Jurkat, Clone E6-1 (cell line): ENCODE results near the gene NID2.

ENCODE experiments used
- DNase-seq: peaks from one replicate; pipeline ENCODE4 v3.0.0-alpha.2; 2011; ENCODE audit warnings: low read depth, low spot score
- H3K4me3 ChIP-seq: 2 replicates; pipeline ENCODE4 v1.5.1; 2011; ENCODE audit warnings: mild to moderate bottlenecking, low read length, control low read depth, moderate library complexity

The NID2 gene

GRCh38 chr14:52063052-52063462 is 5.8 kb downstream of the NID2 start:
- no peak for DNase-seq
- no peak overlapping the region for H3K4me3 ChIP-seq

GRCh38 chr14:52061890-52062289 is 7.0 kb downstream of the NID2 start:
- no peak for DNase-seq
- H3K4me3 ChIP-seq: no peak overlapping the region

GRCh38 chr14:52061390-52061789 is 7.5 kb downstream of the NID2 start:
- DNase-seq: no peak
- no peak overlapping the region for H3K4me3 ChIP-seq

- H3K4me3 ChIP-seq: no peak overlapping the region
Measured at GRCh38 chr14:52060080-52060479, 8.8 kb downstream of the NID2 start.

DNA sequence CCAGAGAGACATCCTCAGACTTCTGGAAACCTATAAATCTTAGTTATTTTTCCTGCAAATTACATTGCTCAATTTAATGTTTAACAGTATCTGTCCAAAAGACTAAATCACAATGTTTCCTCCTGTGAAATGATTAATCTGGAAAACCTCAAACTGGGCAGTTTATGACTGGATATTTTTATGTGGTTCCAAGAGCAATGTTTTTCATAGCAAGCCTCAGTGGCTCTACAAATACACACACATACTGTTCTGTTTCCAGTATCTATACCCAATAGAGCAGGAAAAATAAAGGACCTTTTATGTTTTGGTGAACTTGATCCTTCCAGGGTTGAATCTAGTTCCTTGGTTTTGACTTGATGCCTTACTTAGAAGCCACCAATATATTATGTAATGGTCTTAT is 9.2 kb downstream of the NID2 start:
- H3K4me3 ChIP-seq: no peak overlapping the region
- DNase-seq: no peak

More at GRCh38 chr14:52060080-52060479, 8.8 kb downstream of the NID2 start:
- DNase-seq: no peak

DNA sequence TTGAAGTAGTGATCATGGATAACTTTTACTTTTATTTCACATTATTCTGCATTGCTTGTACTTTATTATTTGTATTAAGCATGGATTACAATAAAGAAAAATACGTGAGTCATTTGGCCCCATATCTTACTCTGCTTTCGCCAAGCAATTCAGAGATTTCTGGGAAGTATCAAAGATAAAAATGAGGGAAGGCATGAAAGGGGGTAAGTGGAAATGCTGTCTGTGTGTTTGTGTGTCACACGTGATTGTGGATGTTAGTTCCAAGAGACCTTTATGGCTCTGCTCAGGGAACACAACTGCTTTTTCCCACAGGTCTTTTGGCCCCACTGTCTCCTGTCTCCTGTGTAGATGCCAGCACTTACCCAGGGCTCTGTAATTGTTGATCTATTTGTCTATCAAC is 10.5 kb downstream of the NID2 start:
- DNase-seq: no peak
- no peak overlapping the region for H3K4me3 ChIP-seq

DNA sequence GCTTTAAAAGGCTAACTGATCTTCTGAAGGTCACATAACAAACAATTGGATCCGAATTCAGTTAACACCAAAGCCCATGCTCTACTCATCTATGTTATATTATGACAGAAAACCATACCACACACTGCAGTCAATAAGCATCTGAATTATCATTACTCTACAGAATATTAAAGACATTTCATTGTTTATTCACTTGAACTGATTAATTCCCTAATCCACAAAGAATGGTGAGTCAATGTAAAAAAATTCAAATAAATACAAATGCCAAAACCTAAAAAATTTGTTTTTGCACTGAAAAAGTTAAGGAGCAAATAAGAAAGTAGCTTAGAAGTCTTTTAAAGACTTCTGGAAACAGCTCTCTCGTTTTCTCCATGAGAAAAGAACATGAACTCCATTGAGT is 13.7 kb downstream of the NID2 start:
- H3K4me3 ChIP-seq: no peak overlapping the region
- no peak for DNase-seq

DNA sequence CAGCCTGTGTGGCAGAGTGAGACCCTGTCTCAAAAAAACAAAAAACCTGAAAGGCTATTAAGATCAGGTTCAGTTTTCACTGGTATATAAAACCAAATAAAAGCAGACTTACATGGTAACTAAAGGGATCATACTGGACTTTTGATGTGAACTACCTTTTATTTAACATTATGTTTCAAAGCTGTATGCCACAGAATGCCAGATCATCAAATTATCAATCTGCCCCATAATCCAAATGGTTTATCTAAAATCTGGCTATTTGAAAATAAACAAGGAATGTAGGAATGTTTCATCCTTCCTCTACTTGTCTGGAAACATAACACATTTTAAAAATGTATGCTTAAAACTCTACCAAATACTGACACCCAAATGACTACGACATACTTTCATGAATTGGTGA is 14.2 kb downstream of the NID2 start:
- no peak overlapping the region for H3K4me3 ChIP-seq
- DNase-seq: no peak

DNA sequence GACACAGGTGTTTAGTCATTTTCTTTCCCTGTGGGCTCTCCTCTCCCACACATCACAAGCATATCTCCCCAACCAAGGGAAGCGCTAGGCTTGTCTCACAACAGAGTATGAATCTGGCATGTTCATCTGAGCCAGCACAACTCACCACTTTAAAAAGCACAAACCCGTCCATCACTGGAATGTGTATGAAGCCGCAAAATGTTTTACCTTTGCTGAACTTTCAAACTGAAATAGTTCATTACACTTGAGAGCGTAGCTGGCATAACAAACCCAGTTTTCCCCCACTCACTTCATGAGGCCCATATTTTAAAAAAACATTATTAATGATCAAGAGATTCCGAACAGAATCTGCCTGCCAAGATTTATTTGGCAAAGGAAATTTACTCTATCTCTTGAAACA is 15.8 kb downstream of the NID2 start:
- DNase-seq: no peak
- H3K4me3 ChIP-seq: no peak overlapping the region

- no peak for DNase-seq
- no peak overlapping the region for H3K4me3 ChIP-seq
Measured at GRCh38 chr14:52052288-52052943, 16.4 kb downstream of the NID2 start.

DNA sequence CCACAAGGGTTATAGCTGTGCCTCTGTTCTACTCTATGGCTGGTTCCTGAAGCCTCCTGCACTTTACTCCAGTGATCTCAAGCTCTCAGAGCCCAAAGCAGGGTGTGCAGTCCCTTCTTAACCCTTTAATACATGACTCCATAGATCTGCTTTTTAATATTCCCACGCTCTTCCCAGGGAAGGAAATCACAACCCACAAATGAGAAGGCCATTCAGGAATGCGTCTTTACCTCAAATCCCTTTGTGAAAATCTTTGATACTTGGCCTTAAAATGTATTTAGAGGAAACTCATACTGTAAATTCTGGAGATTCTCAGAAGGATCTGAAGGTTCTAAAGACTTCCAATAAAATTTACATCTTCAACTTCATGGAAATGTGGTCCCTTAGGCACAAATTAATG is 17.0 kb downstream of the NID2 start:
- DNase-seq: no peak
- H3K4me3 ChIP-seq: no peak overlapping the region

DNA sequence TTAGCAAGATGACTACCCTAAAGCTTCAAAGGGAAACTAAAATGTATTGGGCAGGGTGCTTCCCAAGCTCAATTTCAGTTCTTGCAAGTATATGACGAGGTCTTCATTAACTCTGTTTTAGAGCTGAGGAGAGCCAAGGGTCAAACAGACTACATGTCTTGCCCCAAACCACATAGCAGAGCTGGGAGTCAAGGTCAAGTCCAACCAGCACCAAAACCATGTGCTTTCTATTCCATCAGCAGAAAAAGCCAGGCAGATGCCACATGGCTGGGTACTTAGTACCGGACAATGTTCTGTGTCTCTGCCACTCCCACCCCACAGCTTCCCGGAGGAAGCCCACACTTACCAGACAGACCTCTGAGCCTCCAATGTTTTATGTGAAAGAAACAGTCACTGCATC is 17.6 kb downstream of the NID2 start:
- DNase-seq: no peak
- no peak overlapping the region for H3K4me3 ChIP-seq

DNA sequence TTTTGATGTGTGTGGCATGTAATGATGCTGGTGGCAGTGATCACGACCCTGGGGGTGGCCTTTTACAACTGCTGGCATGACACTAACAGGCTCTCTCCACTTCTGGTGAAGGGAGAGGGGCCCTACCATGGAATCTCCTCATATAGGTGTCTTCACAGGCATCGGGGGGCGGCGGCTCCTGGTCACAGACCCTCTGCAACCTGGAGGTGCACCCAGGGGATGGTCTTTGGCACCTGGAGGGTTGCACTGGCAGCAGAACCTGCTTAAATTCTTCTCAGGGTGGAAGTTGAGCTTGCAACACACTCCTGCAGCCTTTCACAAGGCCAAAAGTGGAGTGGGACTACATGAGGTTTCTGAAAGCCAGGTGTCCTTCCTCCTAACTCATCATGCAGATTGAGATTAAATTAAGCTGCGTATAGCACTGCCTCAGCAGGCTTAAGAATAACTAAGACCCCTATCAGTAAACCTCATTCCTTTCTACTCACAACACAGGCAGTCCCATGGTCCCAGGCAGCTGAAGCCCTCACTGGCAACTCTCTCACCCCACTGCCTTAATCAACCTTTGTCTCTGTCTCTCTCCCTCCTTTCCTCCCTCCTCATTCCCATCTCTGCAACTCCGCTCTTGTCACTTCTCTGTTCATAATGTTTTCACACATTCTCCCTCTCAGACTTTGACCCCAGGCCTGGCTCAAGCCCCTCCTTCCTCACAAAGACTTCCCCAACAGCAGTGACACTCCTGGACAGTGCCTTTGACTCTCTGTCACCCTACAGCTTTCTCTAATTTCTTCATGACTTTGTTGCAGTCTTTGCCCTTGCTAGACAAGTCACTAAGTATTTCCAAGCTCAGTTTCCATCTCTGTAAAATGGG is 18.9 kb downstream of the NID2 start:
- DNase-seq: no peak
- no peak overlapping the region for H3K4me3 ChIP-seq

DNA sequence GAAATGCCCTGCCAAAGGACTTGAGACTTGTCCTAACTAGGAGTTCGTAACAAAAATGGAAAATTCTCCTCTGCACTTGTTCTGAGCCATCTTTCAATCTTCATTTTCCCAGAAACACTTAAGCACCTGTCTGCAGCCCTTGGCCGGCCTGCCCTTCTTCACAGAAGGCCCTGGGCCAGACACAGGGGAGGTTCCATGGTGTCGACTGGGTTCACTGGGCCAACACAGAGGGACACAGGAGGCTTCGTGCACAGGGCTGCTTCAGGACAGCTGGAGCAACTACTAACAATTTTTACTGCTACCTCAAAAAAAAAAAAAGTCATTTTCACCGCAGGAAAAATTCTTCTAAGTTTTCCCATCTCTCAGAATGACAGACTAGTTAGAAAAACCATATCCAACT is 19.6 kb downstream of the NID2 start:
- H3K4me3 ChIP-seq: no peak overlapping the region
- no peak for DNase-seq

- H3K4me3 ChIP-seq: no peak overlapping the region
- no peak for DNase-seq
Measured at GRCh38 chr14:52048641-52049204, 20.1 kb downstream of the NID2 start.

DNA sequence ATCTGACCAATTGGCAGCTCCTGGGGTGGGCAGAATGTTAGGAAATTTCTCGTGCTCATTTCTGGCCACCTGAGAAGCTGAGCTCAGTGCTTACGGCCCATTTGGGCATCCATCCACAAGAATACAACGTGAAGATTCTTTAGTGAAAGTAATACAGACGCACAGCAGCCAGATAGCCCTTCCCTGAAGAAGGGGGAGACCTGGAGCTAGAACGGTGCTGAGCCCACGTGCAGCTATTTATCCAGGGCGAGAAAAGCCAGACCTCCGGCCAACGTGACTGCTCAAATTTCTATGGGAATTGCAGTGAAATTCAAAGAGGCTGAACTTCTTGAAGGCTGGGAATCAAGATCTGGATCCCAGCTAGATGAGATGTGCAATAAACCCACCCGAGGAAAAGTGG is 20.7 kb downstream of the NID2 start:
- H3K4me3 ChIP-seq: no peak overlapping the region
- no peak for DNase-seq

DNA sequence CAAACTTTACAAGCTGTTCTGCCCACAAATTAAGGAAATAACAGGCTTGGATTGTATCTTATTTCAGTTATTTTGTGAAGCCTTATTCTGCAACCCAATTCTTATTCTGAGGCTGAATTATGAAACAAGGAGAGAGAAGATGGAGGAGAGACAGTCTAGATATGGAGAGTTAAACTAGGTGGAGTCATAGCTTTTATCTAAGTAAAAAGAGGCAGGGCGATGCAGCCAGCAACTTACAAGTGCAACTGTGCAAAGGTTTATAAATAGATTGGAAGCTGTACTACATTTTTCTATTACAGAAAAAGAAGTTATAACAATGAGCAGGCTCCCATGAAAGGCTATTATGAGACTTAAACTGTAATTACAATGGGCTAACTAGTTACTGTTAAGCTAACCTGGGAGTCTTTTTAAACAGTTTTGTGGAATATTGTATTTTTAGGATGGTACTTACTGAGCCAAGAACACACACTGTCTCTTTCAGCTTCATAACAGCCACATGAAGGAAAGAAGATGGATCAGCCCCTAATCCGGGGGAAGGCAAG is 22.4 kb downstream of the NID2 start:
- DNase-seq: no peak
- H3K4me3 ChIP-seq: no peak overlapping the region

DNA sequence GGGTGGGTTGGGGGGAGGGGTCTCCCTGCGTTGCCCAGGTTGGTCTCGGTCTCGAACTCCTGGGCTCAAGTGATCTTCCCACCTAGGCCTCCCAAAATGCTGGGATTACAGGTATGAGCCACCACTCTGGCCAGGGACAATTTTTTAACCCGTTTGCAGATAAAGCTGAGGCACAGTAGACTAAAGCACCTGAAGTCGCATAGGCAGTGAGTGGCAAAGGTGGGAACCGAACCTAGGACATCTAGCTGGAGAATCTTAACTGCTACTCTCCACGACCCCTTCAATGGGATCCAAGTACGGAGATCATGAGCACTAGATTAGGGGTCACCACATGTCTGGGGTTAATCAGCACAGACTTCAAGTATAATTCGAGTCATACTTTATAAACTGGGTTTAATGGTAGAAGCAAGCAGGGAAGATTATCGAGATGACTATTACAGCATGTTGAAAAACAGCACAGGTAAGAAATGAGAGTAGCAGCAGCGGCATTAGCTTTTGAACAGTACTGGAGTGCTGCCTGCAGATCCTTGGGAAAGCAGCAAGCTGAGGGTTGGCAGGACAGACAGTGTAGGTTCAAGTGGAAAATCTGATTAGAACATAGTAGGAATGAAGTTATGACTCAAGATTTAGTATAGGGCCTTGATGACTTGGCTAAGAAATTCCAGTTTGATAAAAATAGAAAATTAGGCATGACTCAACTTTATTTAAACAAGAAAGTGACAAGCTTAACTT is 23.9 kb downstream of the NID2 start:
- DNase-seq: no peak
- H3K4me3 ChIP-seq: no peak overlapping the region

GRCh38 chr14:52043690-52044089 is 25.2 kb downstream of the NID2 start:
- no peak overlapping the region for H3K4me3 ChIP-seq
- DNase-seq: no peak
